GM12878 (cell line): Measurements from ENCODE around the gene RNU6-9.

ENCODE experiments used
- FOS ChIP-seq: IDR thresholded peaks from 3 replicates; pipeline ENCODE4 v1.6.1; 2011; ENCODE audit warnings: borderline replicate concordance; ENCODE audit not compliant: insufficient read length; ENCODE audit errors: extremely low read depth
- POLR2A ChIP-seq: IDR thresholded peaks from 2 replicates; pipeline ENCODE4 v1.6.1; 2011; ENCODE audit warnings: low read depth, mild to moderate bottlenecking, low read length
- RB1 ChIP-seq: fragments of 450-650 bp; formaldehyde crosslinking; IDR thresholded peaks from 2 replicates; pipeline ENCODE4 v1.6.1; 2017; ENCODE audit warnings: mild to moderate bottlenecking, borderline replicate concordance
- RBBP5 ChIP-seq: fragments of 200-600 bp; sonication (generic); conservative IDR thresholded peaks from 2 replicates; pipeline ENCODE4 v1.6.1; 2016
- TF ChIP-seq, protein P1 (sequence below): IDR thresholded peaks from 2 replicates; pipeline ENCODE4 v1.6.1; 2012; ENCODE audit warnings: low read depth, low read length, improper control_type of control experiment
- TF ChIP-seq, protein P2 (sequence below): IDR thresholded peaks from 2 replicates; pipeline ENCODE4 v1.6.1; 2012; ENCODE audit warnings: mild to moderate bottlenecking, low read depth, low read length

DNA sequence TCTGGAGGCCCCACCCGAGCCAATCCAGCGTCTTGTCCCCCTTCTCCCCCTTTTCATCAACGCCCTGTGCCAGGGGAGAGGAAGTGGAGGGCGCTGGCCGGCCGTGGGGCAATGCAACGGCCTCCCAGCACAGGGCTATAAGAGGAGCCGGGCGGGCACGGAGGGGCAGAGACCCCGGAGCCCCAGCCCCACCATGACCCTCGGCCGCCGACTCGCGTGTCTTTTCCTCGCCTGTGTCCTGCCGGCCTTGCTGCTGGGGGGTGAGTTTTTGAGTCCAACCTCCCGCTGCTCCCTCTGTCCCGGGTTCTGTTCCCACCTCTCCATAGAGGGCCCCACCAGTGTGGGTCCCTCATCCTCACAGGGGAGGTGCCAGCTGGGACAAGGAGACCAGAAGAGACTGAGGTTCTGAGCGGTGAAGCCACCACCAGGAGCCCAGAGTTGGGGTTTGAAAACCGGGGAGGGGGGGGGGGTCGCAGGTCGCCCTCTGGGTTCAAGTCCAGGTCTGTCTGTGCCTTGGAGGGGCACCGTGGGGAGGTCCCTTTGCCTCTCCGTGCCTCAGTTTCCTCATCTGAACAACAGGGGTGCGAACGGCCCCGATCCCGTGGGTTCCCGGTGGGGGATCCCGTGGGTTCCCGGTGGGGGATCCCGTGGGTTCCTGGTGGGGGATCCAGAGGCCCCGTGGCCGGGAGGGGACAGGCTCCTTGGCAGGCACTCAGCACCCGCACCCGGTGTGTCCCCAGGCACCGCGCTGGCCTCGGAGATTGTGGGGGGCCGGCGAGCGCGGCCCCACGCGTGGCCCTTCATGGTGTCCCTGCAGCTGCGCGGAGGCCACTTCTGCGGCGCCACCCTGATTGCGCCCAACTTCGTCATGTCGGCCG, 40.9 kb upstream of the RNU6-9 start, which contains the start of gene ELANE:
- TF ChIP-seq FOS (no peak), RBBP5 (no peak), RB1 (no peak), POLR2A (no peak)
- TF ChIP-seq, protein P1, sequence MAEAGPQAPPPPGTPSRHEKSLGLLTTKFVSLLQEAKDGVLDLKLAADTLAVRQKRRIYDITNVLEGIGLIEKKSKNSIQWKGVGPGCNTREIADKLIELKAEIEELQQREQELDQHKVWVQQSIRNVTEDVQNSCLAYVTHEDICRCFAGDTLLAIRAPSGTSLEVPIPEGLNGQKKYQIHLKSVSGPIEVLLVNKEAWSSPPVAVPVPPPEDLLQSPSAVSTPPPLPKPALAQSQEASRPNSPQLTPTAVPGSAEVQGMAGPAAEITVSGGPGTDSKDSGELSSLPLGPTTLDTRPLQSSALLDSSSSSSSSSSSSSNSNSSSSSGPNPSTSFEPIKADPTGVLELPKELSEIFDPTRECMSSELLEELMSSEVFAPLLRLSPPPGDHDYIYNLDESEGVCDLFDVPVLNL: no peak
- TF ChIP-seq, protein P2, sequence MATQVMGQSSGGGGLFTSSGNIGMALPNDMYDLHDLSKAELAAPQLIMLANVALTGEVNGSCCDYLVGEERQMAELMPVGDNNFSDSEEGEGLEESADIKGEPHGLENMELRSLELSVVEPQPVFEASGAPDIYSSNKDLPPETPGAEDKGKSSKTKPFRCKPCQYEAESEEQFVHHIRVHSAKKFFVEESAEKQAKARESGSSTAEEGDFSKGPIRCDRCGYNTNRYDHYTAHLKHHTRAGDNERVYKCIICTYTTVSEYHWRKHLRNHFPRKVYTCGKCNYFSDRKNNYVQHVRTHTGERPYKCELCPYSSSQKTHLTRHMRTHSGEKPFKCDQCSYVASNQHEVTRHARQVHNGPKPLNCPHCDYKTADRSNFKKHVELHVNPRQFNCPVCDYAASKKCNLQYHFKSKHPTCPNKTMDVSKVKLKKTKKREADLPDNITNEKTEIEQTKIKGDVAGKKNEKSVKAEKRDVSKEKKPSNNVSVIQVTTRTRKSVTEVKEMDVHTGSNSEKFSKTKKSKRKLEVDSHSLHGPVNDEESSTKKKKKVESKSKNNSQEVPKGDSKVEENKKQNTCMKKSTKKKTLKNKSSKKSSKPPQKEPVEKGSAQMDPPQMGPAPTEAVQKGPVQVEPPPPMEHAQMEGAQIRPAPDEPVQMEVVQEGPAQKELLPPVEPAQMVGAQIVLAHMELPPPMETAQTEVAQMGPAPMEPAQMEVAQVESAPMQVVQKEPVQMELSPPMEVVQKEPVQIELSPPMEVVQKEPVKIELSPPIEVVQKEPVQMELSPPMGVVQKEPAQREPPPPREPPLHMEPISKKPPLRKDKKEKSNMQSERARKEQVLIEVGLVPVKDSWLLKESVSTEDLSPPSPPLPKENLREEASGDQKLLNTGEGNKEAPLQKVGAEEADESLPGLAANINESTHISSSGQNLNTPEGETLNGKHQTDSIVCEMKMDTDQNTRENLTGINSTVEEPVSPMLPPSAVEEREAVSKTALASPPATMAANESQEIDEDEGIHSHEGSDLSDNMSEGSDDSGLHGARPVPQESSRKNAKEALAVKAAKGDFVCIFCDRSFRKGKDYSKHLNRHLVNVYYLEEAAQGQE: no peak
